HEK293 (cell line): ENCODE data around the gene PRTG.

Experiments
- CTCF ChIA-PET: fragments of 350-600 bp; formaldehyde crosslinking; extraction: SDS; loops from one replicate; lab custom pipeline; 2021; ENCODE audit warnings: antibody characterized with exemption; lab: Yijun Ruan, JAX
- POLR2A ChIA-PET: fragments of 300-600 bp; formaldehyde crosslinking; extraction: SDS; loops from one replicate; lab custom pipeline; 2020; ENCODE audit warnings: antibody characterized with exemption, inconsistent platforms; lab: Yijun Ruan, JAX
- H3K27ac ChIP-seq: fragments of 200-500 bp; sonication (Bioruptor generic); 2 replicates; pipeline ENCODE4 v1.5.1; 2014; ENCODE audit warnings: low read depth, low read length, control low read depth, inconsistent platforms; ENCODE audit errors: extremely low read depth
- H3K36me3 ChIP-seq, 2 experiments: fragments of 200-500 bp in 1 of 2; sonication (Bioruptor generic) in 1 of 2; 1 replicate in 1 of 2; 2 replicates in 1 of 2; pipeline ENCODE4 v1.5.1; 2014 to 2017; ENCODE audit warnings: inconsistent platforms in 2 of 2, low read length in 2 of 2; ENCODE audit not compliant: control insufficient read depth in 2 of 2, insufficient read depth in 1 of 2
- H3K4me1 ChIP-seq: fragments of 200-500 bp; sonication (Bioruptor generic); 2 replicates; pipeline ENCODE4 v1.5.1; 2014; ENCODE audit warnings: mild to moderate bottlenecking, low read length, inconsistent platforms; ENCODE audit not compliant: control insufficient read depth, insufficient read depth
- H3K4me3 ChIP-seq: 2 replicates; pipeline ENCODE4 v1.5.1; 2011; ENCODE audit warnings: low read depth, mild to moderate bottlenecking, control low read depth, low read length, moderate library complexity
- H3K9me3 ChIP-seq: fragments of 200-500 bp; sonication (Bioruptor generic); 2 replicates; pipeline ENCODE4 v1.5.1; 2014; ENCODE audit warnings: low read depth, low read length, inconsistent platforms; ENCODE audit not compliant: control insufficient read depth, insufficient read depth
- BCL11A ChIP-seq: fragments of 450-650 bp; formaldehyde crosslinking; IDR thresholded peaks from 2 replicates; pipeline ENCODE4 v1.5.1; 2016; ENCODE audit warnings: low read depth, missing biosample characterization, missing genetic modification characterization
- HIC1 ChIP-seq: fragments of 450-650 bp; formaldehyde crosslinking; IDR thresholded peaks from 2 replicates; pipeline ENCODE4 v1.5.1; 2016; ENCODE audit warnings: missing biosample characterization, missing genetic modification characterization
- KLF8 ChIP-seq: fragments of 450-650 bp; formaldehyde crosslinking; IDR thresholded peaks from 2 replicates; pipeline ENCODE4 v1.5.1; 2016; ENCODE audit warnings: missing biosample characterization, missing genetic modification characterization
- KLF9 ChIP-seq: fragments of 450-650 bp; formaldehyde crosslinking; IDR thresholded peaks from 2 replicates; pipeline ENCODE4 v1.5.1; 2016; ENCODE audit warnings: missing biosample characterization, missing genetic modification characterization, low read depth
- PRDM1 ChIP-seq: fragments of 450-650 bp; formaldehyde crosslinking; IDR thresholded peaks from 2 replicates; pipeline ENCODE4; 2016; ENCODE audit warnings: missing biosample characterization, missing genetic modification characterization
- REPIN1 ChIP-seq: fragments of 450-650 bp; formaldehyde crosslinking; IDR thresholded peaks from 2 replicates; pipeline ENCODE4 v1.5.1; 2017; ENCODE audit warnings: missing biosample characterization, missing genetic modification characterization, low read depth
- SCRT2 ChIP-seq: fragments of 450-650 bp; formaldehyde crosslinking; IDR thresholded peaks from 2 replicates; pipeline ENCODE4 v1.5.1; 2016; ENCODE audit warnings: missing biosample characterization, missing genetic modification characterization
- TRIM28 ChIP-seq: IDR thresholded peaks from 2 replicates; pipeline ENCODE4 v1.6.1; 2011; ENCODE audit warnings: low read length, control low read depth, borderline replicate concordance
- ZBTB26 ChIP-seq: fragments of 450-650 bp; formaldehyde crosslinking; optimal IDR thresholded peaks from 2 replicates; pipeline ENCODE3; 2016; ENCODE audit warnings: missing biosample characterization, mild to moderate bottlenecking, missing genetic modification characterization
- ZBTB48 ChIP-seq: fragments of 450-650 bp; formaldehyde crosslinking; IDR thresholded peaks from 2 replicates; pipeline ENCODE4 v1.5.1; 2016; ENCODE audit warnings: missing biosample characterization, missing genetic modification characterization
- ZFP37 ChIP-seq: fragments of 450-650 bp; formaldehyde crosslinking; IDR thresholded peaks from 2 replicates; pipeline ENCODE4 v1.5.1; 2016; ENCODE audit warnings: missing biosample characterization, missing genetic modification characterization
- ZNF132 ChIP-seq: fragments of 450-650 bp; formaldehyde crosslinking; IDR thresholded peaks from 2 replicates; pipeline ENCODE4 v1.5.1; 2017; ENCODE audit warnings: missing biosample characterization, missing genetic modification characterization, borderline replicate concordance
- ZNF174 ChIP-seq: fragments of 450-650 bp; formaldehyde crosslinking; IDR thresholded peaks from 2 replicates; pipeline ENCODE4 v1.5.0; 2017; ENCODE audit warnings: missing biosample characterization, mild to moderate bottlenecking, missing genetic modification characterization
- ZNF184 ChIP-seq: fragments of 450-650 bp; IDR thresholded peaks from 2 replicates; pipeline ENCODE4 v1.5.1; 2018; ENCODE audit warnings: missing biosample characterization, mild to moderate bottlenecking, missing genetic modification characterization
- ZNF211 ChIP-seq: fragments of 450-650 bp; formaldehyde crosslinking; IDR thresholded peaks from 2 replicates; pipeline ENCODE4 v1.5.1; 2016; ENCODE audit warnings: low read depth, missing biosample characterization, missing genetic modification characterization
- ZNF324 ChIP-seq: fragments of 450-650 bp; formaldehyde crosslinking; IDR thresholded peaks from 2 replicates; pipeline ENCODE4 v1.5.1; 2016; ENCODE audit warnings: missing biosample characterization, missing genetic modification characterization
- ZNF366 ChIP-seq: fragments of 450-650 bp; formaldehyde crosslinking; conservative IDR thresholded peaks from 2 replicates; pipeline ENCODE4 v1.5.1; 2016; ENCODE audit warnings: missing biosample characterization, missing genetic modification characterization
- ZNF391 ChIP-seq: fragments of 450-650 bp; formaldehyde crosslinking; IDR thresholded peaks from 2 replicates; pipeline ENCODE4 v1.5.1; 2016; ENCODE audit warnings: low read depth, missing biosample characterization, missing genetic modification characterization, borderline replicate concordance
- ZNF510 ChIP-seq: fragments of 450-650 bp; formaldehyde crosslinking; IDR thresholded peaks from 2 replicates; pipeline ENCODE4 v1.5.1; 2018; ENCODE audit warnings: mild to moderate bottlenecking, missing genetic modification characterization, missing biosample characterization; ENCODE audit not compliant: insufficient replicate concordance
- ZNF558 ChIP-seq: fragments of 450-650 bp; formaldehyde crosslinking; IDR thresholded peaks from 2 replicates; pipeline ENCODE4 v1.5.1; 2016; ENCODE audit warnings: missing biosample characterization, missing genetic modification characterization
- ZNF621 ChIP-seq: fragments of 450-650 bp; formaldehyde crosslinking; IDR thresholded peaks from 2 replicates; pipeline ENCODE4 v1.5.1; 2017; ENCODE audit warnings: missing biosample characterization, missing genetic modification characterization
- ZNF629 ChIP-seq: fragments of 450-650 bp; formaldehyde crosslinking; IDR thresholded peaks from 2 replicates; pipeline ENCODE4 v1.5.1; 2017; ENCODE audit warnings: missing biosample characterization, missing genetic modification characterization
- ZNF645 ChIP-seq: fragments of 450-650 bp; formaldehyde crosslinking; IDR thresholded peaks from 2 replicates; pipeline ENCODE4; 2016; ENCODE audit warnings: missing biosample characterization, missing genetic modification characterization
- ZNF664 ChIP-seq: fragments of 450-650 bp; formaldehyde crosslinking; IDR thresholded peaks from 2 replicates; pipeline ENCODE4 v1.5.1; 2016; ENCODE audit warnings: missing biosample characterization, missing genetic modification characterization
- ZNF792 ChIP-seq: fragments of 450-650 bp; formaldehyde crosslinking; IDR thresholded peaks from 2 replicates; pipeline ENCODE4 v1.5.1; 2016; ENCODE audit warnings: missing biosample characterization, missing genetic modification characterization

PRTG gene

GRCh38 chr15:55628369-55628730, 114.6 kb downstream of the PRTG start:
- H3K4me1 ChIP-seq: no peaks in the 10 kb centered on the region; the same call in 1 of the 2 replicates
- CTCF ChIA-PET: interaction anchor here (0.6 to 1.2 kb wide), 3 partner anchors 11 to 102 kb away, joined by 3 to 5 read pairs (median 4); no protein-coding TSS in a partner anchor
- no peak overlapping the region for H3K4me3 ChIP-seq
- no peaks in the 10 kb centered on the region for H3K9me3 ChIP-seq
- H3K27ac ChIP-seq: no peak overlapping the region
- TF ChIP-seq ZNF510 (tag by site-specific recombination) (no peak), ZNF645 (tag by site-specific recombination) (no peak), ZNF211 (tag by site-specific recombination) (no peak), ZNF324 (no peak), SCRT2 (no peak), KLF9 (tag by site-specific recombination) (no peak), ZNF391 (tag by site-specific recombination) (no peak), ZNF132 (tag by site-specific recombination) (no peak), ZNF792 (tag by site-specific recombination) (no peak), ZNF174 (no peak)
- peaks cover 0 to 3% of the 10 kb centered on the region in 2 experiments; a peak in 2 of 3 replicates for H3K36me3 ChIP-seq
- POLR2A ChIA-PET: no interaction called here

- H3K27ac ChIP-seq: no peak overlapping the region
- CTCF ChIA-PET: interaction anchor here (0.6 to 1.2 kb wide), 3 partner anchors 12 to 102 kb away, joined by 3 to 5 read pairs (median 4); no protein-coding TSS in a partner anchor
- POLR2A ChIA-PET: no interaction called here
Measured at GRCh38 chr15:55627730-55628368, 115.1 kb downstream of the PRTG start.

GRCh38 chr15:55619783-55620182, 123.2 kb downstream of the PRTG start:
- Histone ChIP-seq H3K4me1 (peaks cover 2% of the 10 kb centered on the region; the same call in 1 of the 2 replicates), H3K27ac (no peak overlapping the region), H3K4me3 (no peak overlapping the region), H3K36me3 (peaks cover 0 to 3% of the 10 kb centered on the region in 2 experiments; a peak in 1 of 3 replicates), H3K9me3 (no peaks in the 10 kb centered on the region)
- TF ChIP-seq BCL11A (tag by site-specific recombination) (no peak), ZNF558 (tag by site-specific recombination) (no peak), ZBTB26 (no peak), REPIN1 (tag by site-specific recombination) (no peak), TRIM28 (no peak)
- ChIA-PET POLR2A (no interaction called here), CTCF (interaction anchor here (1.7 kb wide), 1 partner anchor 22 kb away, joined by 4 read pairs; no protein-coding TSS in a partner anchor)

More at GRCh38 chr15:55627730-55628368, 115.1 kb downstream of the PRTG start:
- no peaks in the 10 kb centered on the region for H3K9me3 ChIP-seq
- peaks cover 0 to 3% of the 10 kb centered on the region in 2 experiments; a peak in 2 of 3 replicates for H3K36me3 ChIP-seq
- no peaks in the 10 kb centered on the region; the same call in 1 of the 2 replicates for H3K4me1 ChIP-seq
- H3K4me3 ChIP-seq: no peak overlapping the region
- 0 out of 2 replicates have a peak, but pooled peaks have one; percentile 57 for TF ChIP-seq KLF8
- 0 out of 2 replicates have a peak, but pooled peaks have one; percentile 4 for TF ChIP-seq PRDM1
- peak; percentile 81 for TF ChIP-seq ZBTB48 (tag by site-specific recombination)
- 0 out of 2 replicates have a peak, but pooled peaks have one; percentile 40 for TF ChIP-seq ZFP37 (tag by site-specific recombination)
- TF ChIP-seq ZNF366 (tag by site-specific recombination): 0 out of 2 replicates have a peak, but pooled peaks have one; percentile 23
- 0 out of 2 replicates have a peak, but pooled peaks have one; percentile 30 for TF ChIP-seq ZNF184 (tag by site-specific recombination)
- TF ChIP-seq ZNF664 (tag by site-specific recombination): no peak
- TF ChIP-seq ZNF621 (tag by site-specific recombination): no peak
- TF ChIP-seq ZNF629 (tag by site-specific recombination): peak; percentile 33; the same call in 1 of the 2 replicates
- TF ChIP-seq HIC1 (tag by site-specific recombination): 0 out of 2 replicates have a peak, but pooled peaks have one; percentile 32
